ENCODE data around the gene LPAR3.

Gene LPAR3

GRCh38 chr1:84773195-84773594, 119.8 kb downstream of the LPAR3 start:
- DNase-seq = no peak

- peak; percentile 75 for DNase-seq
Measured at GRCh38 chr1:84772428-84772943, 120.5 kb downstream of the LPAR3 start.

GRCh38 chr1:84771895-84772294, 121.1 kb downstream of the LPAR3 start:
- DNase-seq = no peak

GRCh38 chr1:84770481-84770880, 122.5 kb downstream of the LPAR3 start:
- DNase-seq = no peak

- DNase-seq = no peak
Measured at GRCh38 chr1:84769636-84770035, 123.4 kb downstream of the LPAR3 start.

GRCh38 chr1:84768634-84769033, 124.4 kb downstream of the LPAR3 start:
- DNase-seq = no peak

GRCh38 chr1:84763912-84764680, 128.9 kb downstream of the LPAR3 start:
- DNase-seq = no peak

- DNase-seq = no peak
Measured at GRCh38 chr1:84762664-84763063, 130.3 kb downstream of the LPAR3 start.

Measured in fibroblast of skin of right biceps (primary cell).